Stimulated activated CD4-positive, alpha-beta T cell treated with anti-CD3 and anti-CD28 coated beads, Interleukin-2, amount 100 ng/mL, for 48 hours (primary cell): ENCODE measurements around the gene MINDY4.

Source experiments
- DNase-seq, 2 donors: peaks; one replicate each; pipeline ENCODE4 v3.0.0-alpha.2; 2020

Gene MINDY4

GRCh38 chr7:30840141-30841024, 69.2 kb downstream of the MINDY4 start:
- DNase-seq, result no peak

- DNase-seq, result no peak
Measured at GRCh38 chr7:30841025-30841735, 70.0 kb downstream of the MINDY4 start.

GRCh38 chr7:30841801-30842541, 70.8 kb downstream of the MINDY4 start:
- no peak for DNase-seq

- DNase-seq, result no peak
Measured at GRCh38 chr7:30842542-30843451, 71.6 kb downstream of the MINDY4 start.

- no peak for DNase-seq
Measured at GRCh38 chr7:30843741-30844482, 72.7 kb downstream of the MINDY4 start.

- no peak for DNase-seq
Measured at GRCh38 chr7:30844483-30844874, 73.3 kb downstream of the MINDY4 start.

- DNase-seq, result no peak
Measured at GRCh38 chr7:30844916-30845315, 73.7 kb downstream of the MINDY4 start.

GRCh38 chr7:30845426-30846135, 74.4 kb downstream of the MINDY4 start:
- DNase-seq, result no peak

GRCh38 chr7:30846378-30846777, 75.2 kb downstream of the MINDY4 start:
- DNase-seq, result no peak

- no peak for DNase-seq
Measured at GRCh38 chr7:30848121-30848855, 77.1 kb downstream of the MINDY4 start.

GRCh38 chr7:30849565-30849964, 78.3 kb downstream of the MINDY4 start:
- no peak for DNase-seq

- DNase-seq, result no peak
Measured at GRCh38 chr7:30850426-30850825, 79.2 kb downstream of the MINDY4 start.

- DNase-seq, result no peak
Measured at GRCh38 chr7:30851651-30852307, 80.6 kb downstream of the MINDY4 start.

GRCh38 chr7:30852308-30852684, 81.1 kb downstream of the MINDY4 start:
- DNase-seq, result no peak

GRCh38 chr7:30852744-30853288, 81.6 kb downstream of the MINDY4 start:
- no peak for DNase-seq

GRCh38 chr7:30853576-30853975, 82.4 kb downstream of the MINDY4 start:
- DNase-seq, result no peak

- no peak for DNase-seq
Measured at GRCh38 chr7:30855936-30856335, 84.7 kb downstream of the MINDY4 start.

GRCh38 chr7:30858576-30858975, 87.4 kb downstream of the MINDY4 start:
- DNase-seq, result no peak

GRCh38 chr7:30859202-30859939, 88.2 kb downstream of the MINDY4 start:
- DNase-seq, result no peak
